Cardiac fibroblast (primary cell): ENCODE results near the gene PSAP.

Experiments used
- DNase-seq, 2 donors: peaks; one replicate each; pipeline versions ENCODE4 v3.0.0 to v3.0.0-alpha.2; 2010; ENCODE audit warnings: low read depth in 2 of 2
- H3K4me3 ChIP-seq, 2 donors: replicated peaks in 1 of 2; 1 replicate in 1 of 2; 2 replicates in 1 of 2; pipeline ENCODE4 v1.5.1; 2011; ENCODE audit warnings: low read depth in 2 of 2, low read length in 2 of 2, mild to moderate bottlenecking in 2 of 2, moderate library complexity in 1 of 2
- TF ChIP-seq, protein P1 (sequence below): IDR thresholded peaks from one replicate; pipeline ENCODE4 v1.5.1; 2011; ENCODE audit warnings: low read depth, mild to moderate bottlenecking, low read length, inconsistent platforms

The PSAP gene

GRCh38 chr10:71868192-71868697, 17.2 kb upstream of the PSAP start:
- no peak overlapping the region for H3K4me3 ChIP-seq
- TF ChIP-seq, protein P1, sequence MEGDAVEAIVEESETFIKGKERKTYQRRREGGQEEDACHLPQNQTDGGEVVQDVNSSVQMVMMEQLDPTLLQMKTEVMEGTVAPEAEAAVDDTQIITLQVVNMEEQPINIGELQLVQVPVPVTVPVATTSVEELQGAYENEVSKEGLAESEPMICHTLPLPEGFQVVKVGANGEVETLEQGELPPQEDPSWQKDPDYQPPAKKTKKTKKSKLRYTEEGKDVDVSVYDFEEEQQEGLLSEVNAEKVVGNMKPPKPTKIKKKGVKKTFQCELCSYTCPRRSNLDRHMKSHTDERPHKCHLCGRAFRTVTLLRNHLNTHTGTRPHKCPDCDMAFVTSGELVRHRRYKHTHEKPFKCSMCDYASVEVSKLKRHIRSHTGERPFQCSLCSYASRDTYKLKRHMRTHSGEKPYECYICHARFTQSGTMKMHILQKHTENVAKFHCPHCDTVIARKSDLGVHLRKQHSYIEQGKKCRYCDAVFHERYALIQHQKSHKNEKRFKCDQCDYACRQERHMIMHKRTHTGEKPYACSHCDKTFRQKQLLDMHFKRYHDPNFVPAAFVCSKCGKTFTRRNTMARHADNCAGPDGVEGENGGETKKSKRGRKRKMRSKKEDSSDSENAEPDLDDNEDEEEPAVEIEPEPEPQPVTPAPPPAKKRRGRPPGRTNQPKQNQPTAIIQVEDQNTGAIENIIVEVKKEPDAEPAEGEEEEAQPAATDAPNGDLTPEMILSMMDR, result no peak
- DNase-seq, result peak; percentile 75 to 89

DNA sequence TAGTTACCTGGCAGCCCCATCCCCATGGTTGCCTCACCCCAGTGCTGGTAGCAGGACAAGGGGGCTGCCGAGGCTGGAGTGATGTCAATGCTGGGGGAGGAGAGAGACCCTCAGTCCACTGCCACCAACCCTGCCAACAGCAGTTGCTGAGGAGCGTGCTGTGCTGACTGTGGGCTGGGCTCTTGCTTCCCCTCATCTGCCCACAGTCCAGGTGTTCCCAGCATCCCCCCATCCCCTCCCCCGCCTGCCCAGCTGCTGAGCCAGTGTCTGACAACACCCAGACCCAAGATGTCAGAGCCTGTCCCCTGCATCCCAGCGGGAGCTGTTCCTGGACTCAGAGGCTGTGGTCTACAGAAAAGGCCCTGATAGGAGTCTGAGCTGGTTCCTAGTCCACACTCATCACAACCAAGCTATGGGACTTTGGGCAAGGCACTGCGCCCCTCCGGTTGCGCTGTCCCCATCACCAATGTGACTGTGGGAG, 14.6 kb upstream of the PSAP start:
- no peak for DNase-seq
- H3K4me3 ChIP-seq, result no peak overlapping the region
- TF ChIP-seq, protein P1, result no peak

DNA sequence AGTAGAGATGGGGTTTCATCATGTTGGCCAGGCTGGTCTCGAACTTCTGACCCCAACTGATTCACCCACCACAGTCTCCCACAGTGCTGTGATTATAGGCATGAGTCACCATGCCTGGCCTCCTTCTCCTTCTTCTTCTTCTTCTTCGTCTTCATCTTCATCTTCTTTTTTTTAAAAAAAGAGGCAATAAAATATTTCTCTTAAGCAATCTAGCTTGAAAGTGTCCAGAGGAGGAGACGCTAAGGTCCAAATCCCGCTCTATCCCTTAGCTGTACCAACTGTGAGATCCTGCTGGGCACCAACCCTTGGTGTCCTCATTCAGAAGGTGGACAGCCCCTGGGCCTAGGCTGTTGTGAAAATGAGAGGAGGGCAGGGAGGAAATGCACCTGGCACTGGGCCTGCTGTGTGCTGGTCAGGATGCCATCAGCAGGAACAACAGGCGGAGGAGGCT, 13.9 kb upstream of the PSAP start:
- TF ChIP-seq, protein P1, result no peak
- H3K4me3 ChIP-seq, result no peak overlapping the region
- peak; percentile 49 to 82 for DNase-seq

DNA sequence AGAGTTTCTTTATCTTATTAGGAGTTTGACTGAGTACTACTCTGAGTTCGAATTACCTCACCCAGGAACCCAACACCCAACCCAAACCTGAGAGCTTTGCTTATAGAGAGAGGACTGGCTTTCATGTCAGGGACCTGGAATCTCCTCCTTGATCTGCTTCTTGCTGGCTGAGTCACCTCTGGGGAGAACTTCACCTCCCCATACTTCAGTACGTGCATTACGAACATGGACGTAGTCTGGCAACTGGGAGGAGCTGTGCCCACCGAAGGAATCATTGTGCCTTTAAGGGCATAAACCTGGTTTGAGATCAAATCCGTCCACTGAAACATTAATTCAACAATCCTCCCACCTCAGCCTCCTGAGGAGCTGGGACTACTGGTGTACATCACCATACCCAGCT, 12.2 kb upstream of the PSAP start:
- TF ChIP-seq, protein P1, result no peak

DNA sequence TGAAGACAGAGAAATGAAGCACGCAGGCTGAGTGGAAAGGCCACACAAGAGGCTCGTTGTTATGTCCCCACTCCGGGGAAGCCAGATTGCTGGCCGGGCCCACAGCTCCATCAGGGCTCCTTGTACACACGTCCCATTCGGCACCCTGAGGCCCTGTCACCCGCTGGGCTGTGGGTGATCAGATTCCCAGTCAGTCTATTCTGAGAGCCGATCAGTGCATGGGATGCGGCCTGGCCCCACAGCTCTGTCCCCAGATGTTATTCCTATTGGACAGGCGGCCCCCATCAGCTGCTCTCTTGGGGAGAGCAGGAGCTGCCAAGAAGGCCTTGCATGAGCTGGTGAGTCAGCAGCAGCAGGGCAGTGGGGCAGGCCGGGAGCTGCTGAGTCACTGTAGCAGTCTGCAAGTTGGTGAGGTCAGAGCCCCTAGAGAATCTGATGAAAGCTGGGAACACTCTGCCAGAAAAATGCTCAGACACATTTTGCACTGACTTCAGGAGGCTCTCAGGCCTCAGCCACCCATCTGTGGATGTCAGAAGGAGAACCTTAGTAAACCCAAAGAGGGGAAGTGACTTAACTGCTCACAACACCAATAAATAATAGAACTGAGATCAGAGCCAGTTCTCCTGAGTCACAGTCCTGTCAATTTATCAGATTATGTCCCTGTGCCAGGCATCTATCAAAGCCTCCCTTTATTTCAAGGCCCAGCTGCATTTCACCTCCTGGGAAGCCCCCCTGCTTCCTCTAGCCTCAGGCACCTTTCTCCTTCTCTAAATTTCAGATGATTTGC, 9.4 kb upstream of the PSAP start:
- TF ChIP-seq, protein P1, result no peak
- peak; percentile 100 for DNase-seq
- H3K4me3 ChIP-seq, result no peak overlapping the region

More for the DNA sequence above, 12.2 kb upstream of the PSAP start:
- peak in 1 of 2 donors; percentile 62 for DNase-seq
- no peak overlapping the region for H3K4me3 ChIP-seq

GRCh38 chr10:71857934-71858890, 7.2 kb upstream of the PSAP start:
- DNase-seq, result no peak
- TF ChIP-seq, protein P1, result no peak
- no peak overlapping the region for H3K4me3 ChIP-seq
